ENCODE measurements around the gene CXXC4. TPM values are rescaled to one million over a fixed set of nuclear protein-coding genes. Genes with fewer than 3 reads are reported as not detected.
A peak's percentile ranks its signal among the peaks of the same experiment; 100 is the strongest.

The CXXC4 gene
- polyA plus RNA-seq, 2 donors, result 0.02 to 0.09 TPM

- no peaks in the 10 kb centered on the region for H3K36me3 ChIP-seq (ENCODE audit: control insufficient read depth in 2 of 2, insufficient read depth in 2 of 2, low read length in 1 of 2)
- H3K27me3 ChIP-seq (ENCODE audit: control insufficient read depth in 1 of 2, insufficient read depth in 2 of 2, low read length in 2 of 2), result no peaks in the 10 kb centered on the region
- H3K9me3 ChIP-seq (ENCODE audit: control insufficient read depth in 2 of 2, insufficient read depth in 1 of 2, low read depth in 1 of 2, low read length in 1 of 2), result no peaks in the 10 kb centered on the region
- WGBS, 2 donors, result 52 to 72% methylated on average over 1 of the region's 1 CpG
- H3K27ac ChIP-seq (ENCODE audit: low read depth in 2 of 2, low read length in 1 of 2), result no peak overlapping the region
- no peaks in the 10 kb centered on the region for H3K4me1 ChIP-seq (ENCODE audit: control insufficient read depth in 2 of 2, insufficient read depth in 2 of 2, low read length in 1 of 2)
- no peak overlapping the region for H3K4me3 ChIP-seq (ENCODE audit: low read depth in 1 of 2, low read length in 2 of 2)
These were observed 12.4 kb upstream of the CXXC4 start for GRCh38 chr4:104507112-104507511.

- no peak overlapping the region for H3K4me3 ChIP-seq (ENCODE audit: low read depth in 1 of 2, low read length in 2 of 2)
- H3K9me3 ChIP-seq (ENCODE audit: control insufficient read depth in 2 of 2, insufficient read depth in 1 of 2, low read depth in 1 of 2, low read length in 1 of 2), result no peaks in the 10 kb centered on the region
- no peaks in the 10 kb centered on the region for H3K27me3 ChIP-seq (ENCODE audit: control insufficient read depth in 1 of 2, insufficient read depth in 2 of 2, low read length in 2 of 2)
- WGBS, 2 donors, result 36 to 50% methylated on average over 2 of the region's 2 CpGs
- H3K36me3 ChIP-seq (ENCODE audit: control insufficient read depth in 2 of 2, insufficient read depth in 2 of 2, low read length in 1 of 2), result no peaks in the 10 kb centered on the region
- H3K4me1 ChIP-seq (ENCODE audit: control insufficient read depth in 2 of 2, insufficient read depth in 2 of 2, low read length in 1 of 2), result no peaks in the 10 kb centered on the region
- no peak overlapping the region for H3K27ac ChIP-seq (ENCODE audit: low read depth in 2 of 2, low read length in 1 of 2)
These were observed 9.8 kb upstream of the CXXC4 start for GRCh38 chr4:104504536-104504935.

GRCh38 chr4:104502471-104502870 lies 7.8 kb upstream of the CXXC4 start:
- H3K27ac ChIP-seq (ENCODE audit: low read depth in 2 of 2, low read length in 1 of 2), result no peak overlapping the region
- no peaks in the 10 kb centered on the region for H3K36me3 ChIP-seq (ENCODE audit: control insufficient read depth in 2 of 2, insufficient read depth in 2 of 2, low read length in 1 of 2)
- 76 to 77% methylated on average over 2 of the region's 2 CpGs for WGBS, 2 donors
- H3K9me3 ChIP-seq (ENCODE audit: control insufficient read depth in 2 of 2, insufficient read depth in 1 of 2, low read depth in 1 of 2, low read length in 1 of 2), result no peaks in the 10 kb centered on the region
- no peak overlapping the region for H3K4me3 ChIP-seq (ENCODE audit: low read depth in 1 of 2, low read length in 2 of 2)
- H3K27me3 ChIP-seq (ENCODE audit: control insufficient read depth in 1 of 2, insufficient read depth in 2 of 2, low read length in 2 of 2), result no peaks in the 10 kb centered on the region
- no peaks in the 10 kb centered on the region for H3K4me1 ChIP-seq (ENCODE audit: control insufficient read depth in 2 of 2, insufficient read depth in 2 of 2, low read length in 1 of 2)

GRCh38 chr4:104501290-104501689 lies 6.6 kb upstream of the CXXC4 start:
- H3K4me3 ChIP-seq (ENCODE audit: low read depth in 1 of 2, low read length in 2 of 2), result no peak overlapping the region
- H3K9me3 ChIP-seq (ENCODE audit: control insufficient read depth in 2 of 2, insufficient read depth in 1 of 2, low read depth in 1 of 2, low read length in 1 of 2), result no peaks in the 10 kb centered on the region
- H3K36me3 ChIP-seq (ENCODE audit: control insufficient read depth in 2 of 2, insufficient read depth in 2 of 2, low read length in 1 of 2), result no peaks in the 10 kb centered on the region
- H3K27ac ChIP-seq (ENCODE audit: low read depth in 2 of 2, low read length in 1 of 2), result no peak overlapping the region
- H3K27me3 ChIP-seq (ENCODE audit: control insufficient read depth in 1 of 2, insufficient read depth in 2 of 2, low read length in 2 of 2), result no peaks in the 10 kb centered on the region
- WGBS, 2 donors, result 49 to 64% methylated on average over 3 of the region's 3 CpGs
- no peaks in the 10 kb centered on the region for H3K4me1 ChIP-seq (ENCODE audit: control insufficient read depth in 2 of 2, insufficient read depth in 2 of 2, low read length in 1 of 2)

- no peak overlapping the region for H3K4me3 ChIP-seq (ENCODE audit: low read depth in 1 of 2, low read length in 2 of 2)
- H3K27ac ChIP-seq (ENCODE audit: low read depth in 2 of 2, low read length in 1 of 2), result no peak overlapping the region
- no peaks in the 10 kb centered on the region for H3K4me1 ChIP-seq (ENCODE audit: control insufficient read depth in 2 of 2, insufficient read depth in 2 of 2, low read length in 1 of 2)
- H3K36me3 ChIP-seq (ENCODE audit: control insufficient read depth in 2 of 2, insufficient read depth in 2 of 2, low read length in 1 of 2), result no peaks in the 10 kb centered on the region
- no peaks in the 10 kb centered on the region for H3K9me3 ChIP-seq (ENCODE audit: control insufficient read depth in 2 of 2, insufficient read depth in 1 of 2, low read depth in 1 of 2, low read length in 1 of 2)
- H3K27me3 ChIP-seq (ENCODE audit: control insufficient read depth in 1 of 2, insufficient read depth in 2 of 2, low read length in 2 of 2), result no peaks in the 10 kb centered on the region
- WGBS, 2 donors, result 66 to 71% methylated on average over 5 of the region's 5 CpGs
These were observed 5.7 kb upstream of the CXXC4 start for GRCh38 chr4:104500442-104500841.

GRCh38 chr4:104494185-104494584 lies 509 bp downstream of the CXXC4 start:
- Histone ChIP-seq H3K4me3 (ENCODE audit: low read depth in 1 of 2, low read length in 2 of 2) (peak overlapping the region in 1 of 2 donors; percentile 64), H3K36me3 (ENCODE audit: control insufficient read depth in 2 of 2, insufficient read depth in 2 of 2, low read length in 1 of 2) (no peaks in the 10 kb centered on the region), H3K27ac (ENCODE audit: low read depth in 2 of 2, low read length in 1 of 2) (no peak overlapping the region), H3K9me3 (ENCODE audit: control insufficient read depth in 2 of 2, insufficient read depth in 1 of 2, low read depth in 1 of 2, low read length in 1 of 2) (no peaks in the 10 kb centered on the region), H3K27me3 (ENCODE audit: control insufficient read depth in 1 of 2, insufficient read depth in 2 of 2, low read length in 2 of 2) (no peaks in the 10 kb centered on the region), H3K4me1 (ENCODE audit: control insufficient read depth in 2 of 2, insufficient read depth in 2 of 2, low read length in 1 of 2) (peaks cover 2 to 3% of the 10 kb centered on the region in 2 donors)
- WGBS, 2 donors, result 18 to 21% methylated on average over 5 of the region's 5 CpGs

GRCh38 chr4:104493081-104493831 lies 1.4 kb downstream of the CXXC4 start:
- Histone ChIP-seq H3K27me3 (ENCODE audit: control insufficient read depth in 1 of 2, insufficient read depth in 2 of 2, low read length in 2 of 2) (no peaks in the 10 kb centered on the region), H3K4me3 (ENCODE audit: low read depth in 1 of 2, low read length in 2 of 2) (no peak overlapping the region)
- 81 to 96% methylated on average over 3 of the region's 3 CpGs for WGBS, 2 donors

GRCh38 chr4:104492183-104492771 lies 2.4 kb downstream of the CXXC4 start:
- WGBS, 2 donors, result 13 to 14% methylated on average over 7 of the region's 7 CpGs
- peaks cover 2 to 3% of the 10 kb centered on the region in 2 donors for H3K4me1 ChIP-seq (ENCODE audit: control insufficient read depth in 2 of 2, insufficient read depth in 2 of 2, low read length in 1 of 2)
- peak overlapping the region in 1 of 2 donors; percentile 63 for H3K4me3 ChIP-seq (ENCODE audit: low read depth in 1 of 2, low read length in 2 of 2)
- H3K36me3 ChIP-seq (ENCODE audit: control insufficient read depth in 2 of 2, insufficient read depth in 2 of 2, low read length in 1 of 2), result no peaks in the 10 kb centered on the region
- H3K27ac ChIP-seq (ENCODE audit: low read depth in 2 of 2, low read length in 1 of 2), result peak overlapping the region in 1 of 2 donors; percentile 73
- no peaks in the 10 kb centered on the region for H3K27me3 ChIP-seq (ENCODE audit: control insufficient read depth in 1 of 2, insufficient read depth in 2 of 2, low read length in 2 of 2)
- H3K9me3 ChIP-seq (ENCODE audit: control insufficient read depth in 2 of 2, insufficient read depth in 1 of 2, low read depth in 1 of 2, low read length in 1 of 2), result no peaks in the 10 kb centered on the region

More at GRCh38 chr4:104493081-104493831, 1.4 kb downstream of the CXXC4 start:
- Histone ChIP-seq H3K27ac (ENCODE audit: low read depth in 2 of 2, low read length in 1 of 2) (no peak overlapping the region), H3K9me3 (ENCODE audit: control insufficient read depth in 2 of 2, insufficient read depth in 1 of 2, low read depth in 1 of 2, low read length in 1 of 2) (no peaks in the 10 kb centered on the region), H3K36me3 (ENCODE audit: control insufficient read depth in 2 of 2, insufficient read depth in 2 of 2, low read length in 1 of 2) (no peaks in the 10 kb centered on the region), H3K4me1 (ENCODE audit: control insufficient read depth in 2 of 2, insufficient read depth in 2 of 2, low read length in 1 of 2) (peaks cover 2 to 3% of the 10 kb centered on the region in 2 donors)

- no peaks in the 10 kb centered on the region for H3K36me3 ChIP-seq (ENCODE audit: control insufficient read depth in 2 of 2, insufficient read depth in 2 of 2, low read length in 1 of 2)
- H3K4me3 ChIP-seq (ENCODE audit: low read depth in 1 of 2, low read length in 2 of 2), result peak overlapping the region; percentile 57 to 63
- no peaks in the 10 kb centered on the region for H3K9me3 ChIP-seq (ENCODE audit: control insufficient read depth in 2 of 2, insufficient read depth in 1 of 2, low read depth in 1 of 2, low read length in 1 of 2)
- no peaks in the 10 kb centered on the region for H3K27me3 ChIP-seq (ENCODE audit: control insufficient read depth in 1 of 2, insufficient read depth in 2 of 2, low read length in 2 of 2)
- 2% methylated on average over 35 to 47 of the region's 47 CpGs for WGBS, 2 donors
- peak overlapping the region; percentile 47 to 73 for H3K27ac ChIP-seq (ENCODE audit: low read depth in 2 of 2, low read length in 1 of 2)
- peaks cover 2 to 3% of the 10 kb centered on the region in 2 donors for H3K4me1 ChIP-seq (ENCODE audit: control insufficient read depth in 2 of 2, insufficient read depth in 2 of 2, low read length in 1 of 2)
These were observed 3.1 kb downstream of the CXXC4 start for GRCh38 chr4:104491481-104492182.
